ENCODE results near the gene C6orf47. TPM values are rescaled to one million over a fixed set of nuclear protein-coding genes. Genes with fewer than 3 reads are reported as not detected.

Gene C6orf47
- total and polyA plus RNA-seq, 2 of the 13 experiments (the other 11 are each of a cell fraction or from before 2014, with no cell fraction given), result 1.7 to 18.1 TPM

- TF ChIP-seq ZNF691 (CRISPR knock-in tag; IDR thresholded peaks at IDR 0.05; ENCODE audit: borderline replicate concordance, low read depth), result no peak
- no peak for TF ChIP-seq ZNF883 (CRISPR knock-in tag; IDR thresholded peaks at IDR 0.05; ENCODE audit: not compliant biosample characterization)
- TF ChIP-seq RARA (CRISPR knock-in tag; IDR thresholded peaks at IDR 0.05), result peak; percentile 38; the same call in 1 of the 2 replicates
- no peak for TF ChIP-seq ZNF414 (CRISPR knock-in tag; IDR thresholded peaks at IDR 0.05)
- no peak for TF ChIP-seq ZNF136 (CRISPR knock-in tag; IDR thresholded peaks at IDR 0.05; ENCODE audit: low read depth)
- TF ChIP-seq ZUFSP (CRISPR knock-in tag; IDR thresholded peaks at IDR 0.05; ENCODE audit: borderline replicate concordance), result no peak
- no peak for TF ChIP-seq ETV6 (CRISPR knock-in tag; conservative IDR thresholded peaks at IDR 0.05)
- no peak for TF ChIP-seq ZFP62 (CRISPR knock-in tag; IDR thresholded peaks at IDR 0.05)
- no peak for TF ChIP-seq KLF12 (CRISPR knock-in tag; IDR thresholded peaks at IDR 0.05; ENCODE audit: borderline replicate concordance)
- no peak for TF ChIP-seq ZNF121 (CRISPR knock-in tag; IDR thresholded peaks at IDR 0.05)
- TF ChIP-seq HDAC2 (CRISPR knock-in tag; IDR thresholded peaks at IDR 0.05), result no peak
- TF ChIP-seq LCORL (IDR thresholded peaks at IDR 0.05), result no peak
- TF ChIP-seq LCORL (CRISPR knock-in tag; IDR thresholded peaks at IDR 0.05), result peak; percentile 75; the same call in 1 of the 2 replicates
- no peak for TF ChIP-seq HNF1A (IDR thresholded peaks at IDR 0.05; ENCODE audit: low read depth)
- no peak for TF ChIP-seq HNF1A (CRISPR knock-in tag; IDR thresholded peaks at IDR 0.05; ENCODE audit: borderline replicate concordance)
- TF ChIP-seq ZNF235 (CRISPR knock-in tag; IDR thresholded peaks at IDR 0.05; ENCODE audit: borderline replicate concordance), result no peak
- TF ChIP-seq HMGXB3 (CRISPR knock-in tag; IDR thresholded peaks at IDR 0.05; ENCODE audit: borderline replicate concordance), result no peak
- no peak; the same call in 1 of the 2 replicates for TF ChIP-seq ZNF563 (CRISPR knock-in tag; IDR thresholded peaks at IDR 0.05)
Measured at GRCh38 chr6:31651602-31652191, 8.9 kb downstream of the C6orf47 start (continued).

All from HepG2 (cell line).